Hepatic stellate cell (primary cell): ENCODE measurements around the gene PHOSPHO1.
A peak's percentile ranks its signal among the peaks of the same experiment; 100 is the strongest.

Experiments used
- DNase-seq: peaks from one replicate; pipeline ENCODE4 v3.0.0; 2011; ENCODE audit warnings: low spot score

The PHOSPHO1 gene

DNA sequence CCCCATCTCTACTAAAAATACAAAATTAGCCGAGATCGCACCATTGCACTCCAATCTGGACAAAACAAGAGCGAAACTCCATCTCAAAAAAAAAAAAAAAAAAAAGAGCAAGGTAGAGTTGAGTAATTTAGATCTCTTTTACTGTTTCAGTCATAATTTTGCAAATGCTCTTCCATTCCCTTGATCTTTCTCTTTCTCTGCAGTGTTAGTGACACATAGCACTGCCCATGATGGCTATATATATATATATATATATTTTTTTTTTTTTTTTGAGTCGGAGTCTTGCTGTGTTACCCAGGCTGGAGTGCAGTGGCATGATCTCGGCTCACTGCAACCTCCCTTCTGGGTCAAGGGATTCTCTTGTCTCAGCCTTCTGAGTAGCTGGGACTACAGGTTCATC lies 12.2 kb upstream of the PHOSPHO1 start:
- DNase-seq, result no peak

DNA sequence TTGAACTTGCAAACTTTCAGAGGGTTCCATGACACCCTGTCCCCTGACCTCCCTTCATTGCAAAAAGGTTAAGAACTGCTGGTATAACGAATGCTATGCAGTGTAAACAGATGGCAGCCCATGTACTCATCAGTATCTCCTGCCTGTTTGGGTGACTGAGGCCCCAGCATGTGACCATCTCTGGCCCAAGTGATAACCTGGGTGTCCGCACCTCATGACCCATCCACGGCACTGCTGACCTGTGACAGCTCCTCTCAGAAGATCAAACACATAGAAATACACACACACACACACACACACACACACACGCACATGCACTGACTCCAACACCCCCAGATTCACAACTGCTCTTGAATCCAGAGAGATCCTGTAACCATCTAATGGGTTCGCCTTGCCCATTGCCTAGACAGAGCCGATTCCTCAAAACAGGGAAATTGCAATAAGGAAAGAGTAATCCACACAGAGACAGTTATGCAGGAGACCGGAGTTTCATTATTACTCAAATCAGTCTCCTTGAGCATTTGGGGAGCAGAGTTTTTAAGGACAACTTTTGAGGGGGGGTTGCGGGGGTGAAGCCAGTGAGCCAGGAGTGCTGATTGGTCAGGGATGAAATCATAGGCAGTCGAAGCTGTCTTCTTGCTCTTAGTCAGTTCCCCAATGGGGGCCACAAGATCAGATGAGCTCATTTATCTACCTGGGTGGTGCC lies 11.3 kb upstream of the PHOSPHO1 start:
- no peak for DNase-seq

DNA sequence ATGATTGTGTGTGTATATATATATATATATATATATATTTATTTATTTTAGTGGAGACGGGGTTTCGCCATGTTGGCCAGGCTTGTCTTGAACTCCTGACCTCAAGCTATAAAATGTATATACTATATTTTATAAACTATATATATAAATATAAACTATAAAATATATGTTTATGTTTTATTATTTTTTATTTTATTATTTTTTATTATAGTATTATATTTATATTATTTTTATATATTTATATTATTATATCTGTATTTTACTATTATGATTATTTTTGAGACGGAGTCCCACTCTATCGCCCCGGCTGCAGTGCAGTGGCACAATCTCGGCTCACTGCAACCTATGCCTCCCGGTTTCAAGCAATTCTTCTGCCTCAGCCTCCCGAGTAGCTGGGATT lies 10.5 kb upstream of the PHOSPHO1 start:
- no peak for DNase-seq

DNA sequence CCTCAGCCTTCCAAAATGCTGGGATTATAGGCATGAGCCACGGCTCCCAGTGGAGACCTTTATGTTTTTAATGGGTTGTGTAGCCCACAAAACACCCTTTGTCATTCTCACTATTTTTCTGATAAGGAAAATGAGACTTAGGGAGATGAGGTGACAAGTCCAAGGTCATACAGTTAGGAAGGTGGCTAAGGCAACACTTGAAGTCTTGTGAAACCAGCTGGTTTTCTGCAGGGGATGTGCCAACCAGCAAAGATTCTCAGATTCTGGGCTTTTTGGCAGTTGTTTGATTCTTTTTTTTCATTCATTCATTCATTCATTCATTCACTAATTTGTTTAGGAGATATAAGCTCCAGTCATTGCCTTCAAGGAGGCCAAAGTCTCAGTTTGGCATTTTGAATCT lies 10.0 kb upstream of the PHOSPHO1 start:
- DNase-seq, result no peak

DNA sequence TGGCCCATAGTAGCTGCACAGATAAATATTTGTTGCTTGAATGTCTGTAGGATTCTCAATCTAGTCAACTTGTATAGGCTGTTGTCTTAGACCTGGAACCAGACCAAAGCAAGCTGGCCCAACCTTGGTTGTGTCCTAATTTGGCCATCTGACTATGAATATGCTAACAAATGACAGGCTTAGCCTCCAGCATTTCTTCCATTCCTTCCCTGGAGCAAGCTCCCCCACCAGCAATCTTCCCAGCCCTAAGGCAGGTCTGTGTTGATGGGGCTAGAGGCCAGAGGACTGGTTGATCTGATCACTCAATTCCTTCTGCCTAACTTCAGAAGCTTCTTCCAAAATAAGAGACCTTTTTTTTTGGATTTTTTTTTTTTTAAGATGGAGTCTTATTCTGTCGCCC lies 9.4 kb upstream of the PHOSPHO1 start:
- no peak for DNase-seq

DNA sequence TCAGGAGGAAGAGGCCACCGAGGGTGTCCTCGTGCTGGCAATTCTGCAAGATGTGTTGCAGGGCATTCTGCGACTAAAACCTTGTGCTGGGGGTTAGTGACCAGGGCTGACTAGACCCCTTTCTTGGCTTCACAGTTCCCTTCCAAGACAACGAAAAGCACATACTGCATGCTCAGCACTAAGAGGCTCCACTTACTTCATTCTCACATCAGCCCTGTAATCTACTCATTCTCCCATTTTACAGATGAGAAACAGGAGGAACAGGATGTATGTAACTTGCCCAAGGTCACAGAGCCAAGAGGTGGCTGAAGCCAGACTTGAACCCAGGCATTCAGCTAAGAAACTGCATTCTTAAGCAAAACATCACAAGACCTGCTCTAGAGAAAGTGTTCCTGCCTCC lies 5.3 kb upstream of the PHOSPHO1 start:
- DNase-seq, result no peak

DNA sequence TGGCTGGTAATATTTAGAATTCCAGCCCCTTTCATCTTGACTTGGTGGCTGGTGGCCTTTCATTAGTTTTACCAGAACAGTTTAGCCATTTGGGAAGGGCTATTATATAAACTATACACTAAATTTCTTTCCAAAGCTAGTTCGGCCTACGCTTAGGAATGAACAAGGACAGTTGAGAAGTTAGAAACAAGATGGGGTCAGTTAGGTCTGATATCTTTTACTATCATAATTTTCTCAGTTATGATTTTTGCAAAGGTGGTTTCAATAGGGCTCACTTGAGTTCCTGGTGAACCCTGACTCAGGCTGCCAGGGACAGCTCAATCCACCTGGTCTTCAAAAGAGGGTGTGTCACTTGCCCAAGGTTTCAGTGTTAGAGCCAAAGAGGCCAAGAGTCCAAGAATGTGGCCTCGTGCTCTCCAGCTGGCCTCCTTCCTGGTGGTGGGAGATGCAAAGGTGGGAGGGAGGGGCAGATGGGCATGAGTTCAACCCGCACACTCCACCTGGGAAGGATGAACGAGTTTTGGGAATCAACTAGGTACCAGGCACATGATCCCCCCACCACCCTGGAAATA lies 4.0 kb upstream of the PHOSPHO1 start:
- DNase-seq, result no peak

DNA sequence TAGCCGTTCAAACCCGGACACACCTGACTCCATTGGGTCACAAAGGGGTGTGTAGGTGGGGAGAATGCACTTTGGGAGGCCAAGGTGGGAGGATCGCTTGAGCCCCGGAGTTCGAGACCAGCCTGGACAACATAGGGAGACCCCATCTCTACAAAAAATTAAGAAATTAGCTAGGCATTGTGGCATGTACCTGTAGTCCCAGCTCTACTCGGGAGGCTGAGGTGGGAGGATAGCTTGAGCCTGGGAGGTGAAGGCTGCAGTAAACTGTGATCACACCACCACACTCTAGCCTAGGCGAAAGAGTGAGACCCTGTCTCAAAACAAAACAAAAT lies 942 bp upstream of the PHOSPHO1 start:
- DNase-seq, result no peak

DNA sequence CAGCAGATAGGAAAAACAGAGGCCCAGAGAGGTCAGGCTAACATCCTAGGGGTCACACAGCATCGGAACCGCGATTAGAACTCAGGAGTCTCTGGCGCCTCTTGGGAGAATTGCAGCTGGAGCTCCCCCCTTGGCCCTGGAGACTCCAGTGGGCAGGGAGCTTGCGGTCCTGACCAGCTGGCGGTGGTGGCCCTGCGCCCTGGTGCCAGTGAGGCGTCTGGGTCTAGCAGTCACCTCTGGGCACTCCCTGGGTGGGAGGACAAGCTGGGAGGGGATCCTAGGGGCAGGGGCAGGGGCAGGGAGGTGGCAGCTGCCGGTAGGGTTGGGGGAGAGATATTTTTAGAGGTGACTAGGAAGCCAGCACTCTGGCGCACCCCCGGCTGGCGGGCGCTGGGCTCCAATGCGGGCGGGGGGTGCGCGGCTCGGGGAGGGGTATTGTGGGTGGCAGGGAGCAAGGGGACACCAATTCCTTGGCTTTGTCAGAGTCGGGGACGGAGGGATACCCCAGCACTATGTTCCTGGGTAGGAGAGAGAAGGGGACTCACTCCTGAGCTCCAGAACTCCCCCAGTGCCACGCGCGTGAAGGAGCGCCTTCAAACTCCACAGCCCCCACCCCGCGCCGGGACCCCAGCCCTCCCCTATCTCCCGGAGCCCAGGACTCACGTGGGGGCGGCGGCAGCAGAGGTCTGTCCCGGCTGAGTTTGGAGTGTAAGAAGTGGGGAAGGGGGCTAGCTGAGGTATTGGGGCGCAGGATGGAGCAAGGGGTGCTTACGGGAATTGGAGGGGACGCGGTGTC lies 584 bp downstream of the PHOSPHO1 start:
- no peak for DNase-seq

DNA sequence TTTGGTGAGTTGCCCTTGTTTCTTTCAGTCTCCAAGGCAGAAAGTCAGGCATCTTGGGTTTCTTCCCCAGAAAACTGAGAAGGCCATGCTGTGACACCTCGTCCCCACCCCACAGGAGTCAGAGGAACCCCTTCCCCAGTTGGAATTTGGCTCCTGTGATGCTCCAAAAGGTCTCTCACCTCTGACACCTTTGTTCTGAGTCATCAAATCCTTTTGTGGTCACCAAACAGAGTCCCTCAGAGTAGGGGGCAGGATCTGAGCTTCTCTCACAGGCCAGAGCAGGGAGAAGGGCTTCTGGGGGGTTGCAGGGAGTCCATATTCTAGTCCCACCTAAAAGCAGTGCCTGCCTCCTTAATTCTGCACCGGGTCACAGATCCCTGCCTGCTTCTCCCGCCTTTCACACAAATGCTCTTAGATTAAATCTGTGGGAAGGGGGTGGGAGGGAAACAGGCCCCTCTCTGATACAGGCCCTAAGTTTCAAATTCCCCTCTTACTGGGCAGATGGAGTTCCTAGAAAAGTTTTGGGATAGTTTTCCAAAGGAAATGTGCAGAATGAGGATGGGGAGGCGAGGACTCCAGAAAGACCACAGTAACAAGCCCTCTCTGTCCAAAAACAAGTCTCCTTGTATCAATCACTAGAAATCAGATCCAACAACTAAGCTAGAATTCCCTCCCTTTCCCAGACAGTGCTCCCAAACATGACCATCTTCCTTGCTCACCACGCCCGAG lies 1.3 kb downstream of the PHOSPHO1 start:
- DNase-seq, result no peak

DNA sequence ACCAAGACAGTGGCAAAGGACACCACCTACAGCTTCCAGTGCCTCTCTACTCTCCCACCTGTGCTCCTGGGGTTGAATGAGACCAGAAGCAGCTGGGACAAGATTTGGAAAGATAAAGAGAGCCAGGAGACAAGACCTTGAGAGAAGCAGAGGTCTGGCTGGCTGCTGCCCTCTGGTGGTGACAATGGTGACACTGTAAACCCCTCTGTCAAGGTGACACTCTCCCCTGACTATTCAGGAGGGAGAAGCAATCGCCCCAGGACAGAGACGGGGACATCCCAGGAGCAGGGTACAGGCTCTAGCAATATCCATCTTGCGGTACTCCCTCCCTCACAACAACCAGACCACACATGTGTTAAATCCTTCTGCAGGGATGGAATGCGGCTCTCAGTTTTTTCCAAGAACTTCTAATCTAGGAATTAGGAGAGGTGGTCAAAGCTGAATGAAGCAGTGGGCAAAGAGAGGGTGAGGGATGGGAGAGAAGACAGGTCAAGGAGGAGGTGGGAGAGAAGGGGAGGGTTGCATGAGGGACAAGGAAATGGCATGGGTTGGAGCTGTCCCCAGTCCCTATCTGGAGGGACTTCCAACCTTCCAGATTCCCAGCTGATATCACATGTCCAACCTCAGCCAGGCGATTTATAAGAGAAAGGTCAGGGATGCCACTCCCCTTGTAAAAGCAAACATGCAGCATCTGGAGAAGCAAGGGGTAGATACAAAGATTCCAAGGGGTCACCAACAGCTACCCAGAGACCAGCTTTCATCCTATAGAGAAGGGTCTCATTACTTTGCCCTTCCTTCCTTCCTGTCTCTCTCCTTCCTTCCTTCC lies 2.9 kb downstream of the PHOSPHO1 start:
- peak; percentile 87 for DNase-seq

DNA sequence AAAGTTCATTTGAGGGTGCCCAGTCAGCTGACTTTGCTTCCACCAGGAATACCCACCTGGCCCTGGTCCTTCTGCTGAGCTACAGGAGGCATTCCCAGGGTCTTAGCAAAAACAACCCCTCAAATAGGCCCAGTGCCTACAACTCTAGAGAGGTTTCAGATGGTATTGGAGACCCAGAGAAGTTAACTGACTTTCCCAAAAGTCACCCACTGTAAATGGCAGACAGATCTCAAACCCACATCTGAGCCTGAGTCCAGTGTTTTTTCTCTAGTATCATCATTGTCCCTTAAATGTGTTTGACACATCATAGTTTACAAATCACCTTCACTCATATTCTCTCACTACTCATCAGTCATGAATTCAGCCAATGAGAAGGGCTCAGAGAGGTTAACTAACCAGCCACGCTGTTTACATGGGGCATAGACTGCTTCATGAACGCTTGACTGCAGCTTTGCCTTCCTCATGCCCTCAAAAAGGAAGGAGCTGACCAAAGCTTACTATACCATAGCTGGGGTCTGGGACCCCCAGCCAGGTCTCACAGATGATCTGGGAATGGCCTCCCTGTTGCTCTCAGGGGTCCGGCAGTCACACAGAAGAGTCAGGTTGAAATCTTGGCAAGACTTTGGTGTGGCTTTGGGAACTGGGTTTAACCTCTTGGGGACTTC lies 3.7 kb downstream of the PHOSPHO1 start:
- no peak for DNase-seq

DNA sequence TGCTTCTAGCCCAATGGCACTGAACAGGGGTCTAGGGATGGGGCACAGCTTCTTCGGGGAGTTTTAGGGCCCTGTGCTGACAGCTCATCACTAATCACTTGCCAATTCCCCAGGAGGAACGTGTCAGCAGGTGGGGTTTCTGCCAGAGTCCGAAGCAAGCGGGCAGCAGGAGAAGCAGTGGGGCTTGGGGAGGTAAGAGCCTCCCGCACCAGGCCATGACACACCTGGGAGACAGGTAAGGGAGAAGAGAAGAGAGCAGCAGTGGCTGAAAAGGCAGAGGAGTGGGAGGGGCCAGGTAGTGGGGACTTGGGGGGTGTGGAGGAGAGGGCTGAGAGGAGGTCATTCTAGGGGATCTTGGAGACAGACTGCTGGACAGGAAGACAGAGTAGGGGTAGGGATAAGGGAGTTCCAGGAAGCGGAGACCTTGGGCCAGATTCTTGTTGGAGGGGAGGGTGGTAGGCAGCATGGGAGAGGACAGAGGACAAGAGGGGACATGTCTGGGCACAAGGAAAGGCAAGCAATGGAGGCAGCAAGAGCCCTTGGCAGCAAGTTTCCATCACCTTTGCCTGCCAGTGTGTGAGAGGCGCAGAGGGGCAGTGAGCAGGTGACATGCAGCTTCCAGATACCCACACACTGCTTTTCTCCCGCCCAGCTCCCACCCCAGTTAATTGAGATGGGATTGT lies 4.9 kb downstream of the PHOSPHO1 start:
- DNase-seq, result no peak

DNA sequence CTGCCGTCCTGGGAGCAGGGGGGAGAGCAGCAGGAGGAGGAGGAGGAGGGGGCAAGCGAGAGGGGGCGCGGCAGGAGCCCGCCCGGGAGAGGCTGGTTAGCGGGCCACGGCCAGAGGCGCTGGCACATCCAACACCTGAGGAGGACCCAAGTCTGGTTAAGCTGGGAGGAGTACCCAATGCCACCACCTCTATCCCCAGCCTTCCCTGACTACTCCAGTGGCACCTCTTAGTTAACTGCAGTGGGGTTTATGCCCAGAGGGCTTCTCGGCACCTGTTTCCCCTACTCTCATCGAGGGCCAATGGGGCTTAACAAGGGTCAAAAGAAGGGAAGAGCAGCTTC lies 5.6 kb downstream of the PHOSPHO1 start:
- no peak for DNase-seq

DNA sequence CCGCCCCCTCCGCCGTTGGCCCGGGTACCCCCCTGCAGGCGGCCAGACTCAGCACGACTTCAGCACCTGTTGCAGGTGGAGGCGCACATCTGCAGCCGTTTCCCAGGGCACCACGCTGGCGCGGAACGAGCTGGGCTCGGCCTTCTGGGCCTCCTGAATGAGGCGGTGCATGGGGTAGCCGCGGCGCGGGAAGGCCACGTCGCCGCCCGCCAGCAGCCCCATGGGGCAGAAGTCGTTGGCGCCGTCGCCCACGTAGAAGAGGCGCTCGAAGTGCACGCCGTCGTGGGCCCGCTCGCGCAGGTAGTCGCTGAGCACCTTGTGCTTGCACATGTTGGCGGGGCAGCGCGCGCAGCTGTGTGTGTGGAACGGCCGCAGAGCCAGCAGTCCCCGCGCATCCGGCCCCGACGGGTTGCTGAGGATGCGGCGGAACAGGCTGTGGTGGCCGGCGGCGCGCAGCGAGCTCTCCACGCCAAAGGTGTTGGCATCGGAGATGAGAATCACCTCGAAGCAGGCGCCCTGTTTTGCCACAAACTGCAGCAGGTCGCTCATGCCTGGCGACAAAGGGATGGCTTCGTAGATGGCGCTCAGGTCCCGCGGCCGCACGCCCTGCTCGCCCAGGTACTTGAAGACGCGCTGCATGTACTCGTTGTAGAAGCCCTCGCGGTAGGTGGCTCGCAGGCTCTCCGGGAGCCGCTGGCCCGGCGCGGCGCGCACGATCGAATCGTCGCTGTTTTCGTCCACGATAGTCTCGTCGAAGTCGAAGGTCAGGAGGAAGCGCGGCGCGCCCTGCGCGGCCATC lies 6.2 kb downstream of the PHOSPHO1 start:
- DNase-seq, result no peak

DNA sequence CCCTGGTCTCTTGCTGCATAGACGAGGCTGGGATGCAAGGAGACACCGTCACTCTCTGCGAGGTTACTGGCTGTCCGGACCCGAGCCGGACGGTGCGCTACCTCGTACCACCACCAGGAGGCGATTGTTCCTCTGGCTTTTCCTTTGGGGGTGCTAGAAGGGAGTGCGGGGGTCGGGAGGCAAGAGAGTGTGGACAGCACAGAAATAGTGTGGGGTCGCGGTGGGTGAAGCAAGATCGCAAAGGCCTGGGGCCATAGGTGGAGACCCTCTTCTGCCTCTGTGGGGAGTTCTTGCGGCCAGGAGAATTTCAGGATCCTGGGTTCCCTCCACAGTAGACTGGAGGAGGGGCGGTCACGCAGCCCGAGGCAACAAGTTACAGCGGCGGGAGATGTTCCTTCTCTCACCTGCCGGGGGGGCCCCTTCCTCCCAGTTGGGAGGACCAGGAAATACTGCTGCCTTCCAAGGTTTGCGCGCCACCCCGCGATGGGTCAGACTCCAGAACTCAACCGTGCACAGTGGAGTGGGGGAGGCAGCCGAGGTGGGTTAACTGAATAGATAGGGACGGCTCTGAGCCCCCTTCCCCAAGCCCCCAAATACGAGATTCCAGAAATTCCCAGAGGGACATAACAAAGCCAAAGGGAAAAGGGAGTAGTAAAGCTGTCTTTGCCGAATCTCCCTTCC lies 6.9 kb downstream of the PHOSPHO1 start:
- DNase-seq, result peak; percentile 80

DNA sequence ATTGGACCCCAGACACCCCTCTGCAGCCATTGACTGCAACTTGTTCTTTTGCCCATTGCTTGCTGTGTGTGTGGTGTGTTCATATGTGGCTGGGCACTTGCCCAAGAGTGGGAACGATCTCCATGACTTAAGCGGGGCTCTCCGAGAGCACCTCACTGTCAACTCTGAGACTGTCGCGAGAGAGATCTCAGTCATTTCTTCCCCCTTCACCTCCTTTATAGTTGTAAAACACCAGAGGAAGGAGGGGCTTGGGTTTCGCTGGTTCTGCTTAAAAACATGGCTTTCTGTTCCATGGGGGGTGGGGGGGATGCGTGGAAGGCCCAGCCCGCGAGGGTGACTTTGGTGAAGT lies 7.4 kb downstream of the PHOSPHO1 start:
- no peak for DNase-seq

DNA sequence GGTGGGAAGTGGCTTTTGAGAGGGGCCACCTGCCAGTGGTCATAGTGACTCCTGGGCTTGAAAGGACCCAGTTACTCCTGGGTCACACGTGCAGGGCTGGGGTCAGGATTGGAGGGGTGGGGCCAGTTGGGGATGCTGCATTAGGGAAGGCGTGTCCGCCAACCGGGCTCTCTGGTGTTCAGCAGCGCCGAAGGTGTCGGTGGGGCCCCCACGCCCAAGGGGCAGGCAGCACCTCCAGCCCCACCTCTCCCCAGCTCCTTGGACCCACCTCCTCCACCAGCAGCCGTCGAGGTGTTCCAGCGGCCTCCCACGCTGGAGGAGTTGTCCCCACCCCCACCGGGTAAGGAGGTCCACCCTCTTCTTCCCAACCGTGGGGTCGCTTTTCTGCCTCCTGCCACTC lies 10.6 kb downstream of the PHOSPHO1 start:
- DNase-seq, result no peak
